ENCODE results near the gene DECR2.

Gene DECR2

DNA sequence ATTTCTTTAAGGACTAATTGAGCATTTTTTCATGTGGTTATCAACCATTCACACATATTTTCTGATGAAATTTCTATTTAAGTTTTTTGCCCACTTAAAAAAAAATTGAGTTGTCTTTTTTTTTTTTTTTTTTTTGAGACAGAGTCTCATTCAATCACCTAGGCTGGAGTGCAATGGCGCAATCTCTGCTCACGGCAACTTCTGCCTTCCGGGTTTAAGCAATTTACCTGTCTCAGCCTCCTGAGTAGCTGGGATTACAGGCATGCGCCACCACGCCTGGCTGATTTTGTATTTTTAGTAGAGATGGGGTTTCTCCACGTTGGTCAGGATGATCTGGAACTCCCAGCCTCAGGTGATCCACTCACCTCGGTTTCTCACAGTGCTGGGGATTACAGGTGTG lies 58.1 kb downstream of the DECR2 start:
- Histone ChIP-seq H3K27ac (no peak overlapping the region), H3K9me3 (no peaks in the 10 kb centered on the region), H3K9ac (no peak overlapping the region), H3K4me2 (no peak overlapping the region), H3K4me3 (no peak overlapping the region), H3K27me3 (no peaks in the 10 kb centered on the region), H3K36me3 (peaks cover 54% of the 10 kb centered on the region), H4K20me1 (peaks cover 100% of the 10 kb centered on the region), H3K4me1 (peaks cover 33% of the 10 kb centered on the region)
- TF ChIP-seq Cebpa-rat (IDR thresholded peaks at IDR 0.05) = no peak

- peaks cover 100% of the 10 kb centered on the region for H4K20me1 ChIP-seq
- peaks cover 56% of the 10 kb centered on the region for H3K36me3 ChIP-seq
- no peak overlapping the region for H3K4me3 ChIP-seq
- H3K9ac ChIP-seq = no peak overlapping the region
- H3K27ac ChIP-seq = no peak overlapping the region
- no peaks in the 10 kb centered on the region for H3K27me3 ChIP-seq
- H3K4me2 ChIP-seq = no peak overlapping the region
- H3K9me3 ChIP-seq = no peaks in the 10 kb centered on the region
- H3K4me1 ChIP-seq = peaks cover 42% of the 10 kb centered on the region
- no peak for TF ChIP-seq Cebpa-rat (IDR thresholded peaks at IDR 0.05)
Observed at GRCh38 chr16:460787-461186, 59.1 kb downstream of the DECR2 start.

Measured in BLaER1 (cell line).